DOHH2 (cell line): ENCODE data around the gene IGSF3.

ENCODE experiments used
- CTCF ChIP-seq: fragments of 200-600 bp; sonication (generic); IDR thresholded peaks from one replicate; pipeline ENCODE4 v1.5.1; 2014; ENCODE audit warnings: antibody characterized with exemption, mild to moderate bottlenecking, low read depth, low read length; ENCODE audit not compliant: poor library complexity, severe bottlenecking
- EZH2phosphoT487 ChIP-seq: fragments of 200-600 bp; sonication (generic); IDR thresholded peaks from 2 replicates; pipeline ENCODE4 v1.6.1; 2017; ENCODE audit warnings: borderline replicate concordance, mild to moderate bottlenecking, antibody characterized with exemption, low read length, moderate library complexity, mixed read lengths

DNA sequence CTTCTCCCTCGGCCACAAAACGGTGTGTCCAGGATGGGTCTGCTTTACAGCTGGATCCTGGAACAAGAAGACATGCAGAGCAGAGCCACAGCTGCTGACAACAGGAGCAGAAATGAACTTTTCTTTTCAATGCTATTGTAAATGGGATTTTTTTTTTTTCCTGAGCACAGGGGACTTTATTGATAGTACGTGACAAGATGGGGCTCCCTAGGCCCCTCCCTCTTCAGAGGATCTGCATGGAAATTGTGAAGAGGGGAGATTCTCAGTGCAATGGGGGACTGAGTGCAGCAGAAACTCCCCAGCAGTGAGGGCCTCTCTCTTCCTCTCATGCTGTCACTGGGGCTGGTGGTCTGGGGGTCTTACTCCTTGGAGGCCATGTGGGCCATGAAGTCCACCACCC, 45.9 kb upstream of the IGSF3 start:
- TF ChIP-seq CTCF = no peak
- TF ChIP-seq EZH2phosphoT487 = no peak
